Endodermal cell (in vitro differentiated cells): ENCODE results near the gene NPAS3. TPM values are rescaled to one million over a fixed set of nuclear protein-coding genes. Genes with fewer than 3 reads are reported as not detected.

Source experiments
- DNase-seq: peaks from one replicate; pipeline ENCODE4 v3.0.0-alpha.2; 2017
- H3K27ac ChIP-seq: 2 replicates; pipeline ENCODE4 v1.5.1; 2013; ENCODE audit warnings: mild to moderate bottlenecking, low read depth, low read length, moderate library complexity
- H3K27me3 ChIP-seq: 2 replicates; pipeline ENCODE4 v1.6.1; 2013; ENCODE audit warnings: mild to moderate bottlenecking, low read length, moderate library complexity; ENCODE audit not compliant: insufficient read depth, control insufficient read depth, poor library complexity, severe bottlenecking
- H3K36me3 ChIP-seq: 2 replicates; pipeline ENCODE4 v1.7.0; 2013; ENCODE audit warnings: mild to moderate bottlenecking, low read length, moderate library complexity; ENCODE audit not compliant: control insufficient read depth, insufficient read depth
- H3K4me1 ChIP-seq: one replicate; pipeline ENCODE4 v1.7.0; 2013; ENCODE audit warnings: low read length; ENCODE audit not compliant: control insufficient read depth, insufficient read depth
- H3K4me3 ChIP-seq: 2 replicates; pipeline ENCODE4 v1.5.1; 2013; ENCODE audit warnings: mild to moderate bottlenecking, low read length, moderate library complexity
- H3K9ac ChIP-seq: 2 replicates; pipeline ENCODE4 v1.6.1; 2013; ENCODE audit warnings: mild to moderate bottlenecking, low read length, moderate library complexity; ENCODE audit not compliant: poor library complexity, severe bottlenecking; ENCODE audit errors: extremely low read depth
- H3K9me3 ChIP-seq: 2 replicates; pipeline ENCODE4 v1.6.1; 2013; ENCODE audit warnings: mild to moderate bottlenecking, low read length, moderate library complexity; ENCODE audit not compliant: control insufficient read depth
- H3K27ac Mint-ChIP-seq: 2 replicates; pipeline ENCODE4 v1.8.0; 2020; ENCODE audit warnings: mixed read lengths
- H3K27me3 Mint-ChIP-seq: 2 replicates; pipeline ENCODE4 v1.8.0; 2021; ENCODE audit warnings: mild to moderate bottlenecking, mixed read lengths; ENCODE audit not compliant: insufficient read depth
- H3K36me3 Mint-ChIP-seq: 2 replicates; pipeline ENCODE4 v1.8.0; 2020; ENCODE audit warnings: low read depth, mixed read lengths
- H3K4me1 Mint-ChIP-seq: 2 replicates; pipeline ENCODE4 v1.8.0; 2020; ENCODE audit warnings: mixed read lengths
- H3K4me3 Mint-ChIP-seq: 2 replicates; pipeline ENCODE4 v1.8.0; 2020; ENCODE audit warnings: mild to moderate bottlenecking, moderate library complexity, mixed read lengths
- H3K9me3 Mint-ChIP-seq: 2 replicates; pipeline ENCODE4 v1.8.0; 2020; ENCODE audit warnings: mild to moderate bottlenecking, mixed read lengths
- WGBS, 2 experiments: methylation state at CpG; one replicate each; pipeline versions ENCODE4 v1.1.5 to v1.1.7; 2013; ENCODE audit warnings: missing lambda C conversion rate in 2 of 2, mixed read lengths in 1 of 2; ENCODE audit not compliant: insufficient coverage in 1 of 2, insufficient read length in 1 of 2; 5-methylcytosine and 5-hydroxymethylcytosine counted together
- total RNA-seq, 2 donors: library from RNA; stranded (reverse); fragmentation: NEBNext Ultra II Directional in 1 of 2; extraction: Animal tissue kit (Norgen Biotek cat#: 25700) in 1 of 2; gene quantifications; 2 replicates in 1 of 2; 3 replicates in 1 of 2; pipeline ENCODE4 v1.2.1, GENCODE V29; 2021
- TF ChIP-seq, protein P1 (sequence below): fragments of 200-600 bp; sonication (generic); conservative IDR thresholded peaks from 2 replicates; pipeline ENCODE4 v1.5.0; 2021; ENCODE audit warnings: antibody characterized with exemption, mild to moderate bottlenecking

NPAS3 gene
- total RNA-seq, 2 donors from 2014 or later = 1.4 to 1.6 TPM

DNA sequence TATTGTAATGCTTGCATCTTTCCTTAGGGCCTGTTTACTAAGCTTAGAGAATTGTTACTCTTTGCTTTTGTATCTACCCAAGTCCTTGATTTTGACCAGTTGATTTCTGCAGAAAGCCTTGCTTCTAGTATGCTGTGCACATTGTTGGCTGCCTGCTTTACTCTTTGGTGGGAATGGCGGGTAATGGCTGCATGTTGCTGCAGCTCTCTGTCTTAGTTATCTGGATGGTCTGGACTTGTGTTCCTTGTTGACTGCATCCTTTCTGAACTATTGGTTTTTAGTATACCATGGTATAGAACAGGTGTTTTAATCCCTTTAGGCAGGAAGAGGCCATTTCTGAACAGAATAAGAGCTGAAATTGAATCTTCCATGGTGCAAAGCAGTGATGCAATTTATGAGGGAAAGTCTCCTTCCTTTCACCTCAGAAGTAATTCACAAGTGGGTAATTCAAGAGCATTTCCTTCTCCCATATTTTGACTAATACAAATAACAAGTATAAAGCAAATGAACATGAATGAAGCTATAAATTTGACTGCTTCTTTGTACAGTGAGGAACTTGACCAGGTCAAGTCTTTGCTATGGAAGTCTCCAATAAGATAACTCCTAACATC, 466.4 kb downstream of the NPAS3 start:
- H3K4me1 Mint-ChIP-seq = no peaks in the 10 kb centered on the region
- TF ChIP-seq, protein P1, sequence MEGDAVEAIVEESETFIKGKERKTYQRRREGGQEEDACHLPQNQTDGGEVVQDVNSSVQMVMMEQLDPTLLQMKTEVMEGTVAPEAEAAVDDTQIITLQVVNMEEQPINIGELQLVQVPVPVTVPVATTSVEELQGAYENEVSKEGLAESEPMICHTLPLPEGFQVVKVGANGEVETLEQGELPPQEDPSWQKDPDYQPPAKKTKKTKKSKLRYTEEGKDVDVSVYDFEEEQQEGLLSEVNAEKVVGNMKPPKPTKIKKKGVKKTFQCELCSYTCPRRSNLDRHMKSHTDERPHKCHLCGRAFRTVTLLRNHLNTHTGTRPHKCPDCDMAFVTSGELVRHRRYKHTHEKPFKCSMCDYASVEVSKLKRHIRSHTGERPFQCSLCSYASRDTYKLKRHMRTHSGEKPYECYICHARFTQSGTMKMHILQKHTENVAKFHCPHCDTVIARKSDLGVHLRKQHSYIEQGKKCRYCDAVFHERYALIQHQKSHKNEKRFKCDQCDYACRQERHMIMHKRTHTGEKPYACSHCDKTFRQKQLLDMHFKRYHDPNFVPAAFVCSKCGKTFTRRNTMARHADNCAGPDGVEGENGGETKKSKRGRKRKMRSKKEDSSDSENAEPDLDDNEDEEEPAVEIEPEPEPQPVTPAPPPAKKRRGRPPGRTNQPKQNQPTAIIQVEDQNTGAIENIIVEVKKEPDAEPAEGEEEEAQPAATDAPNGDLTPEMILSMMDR = no peak

DNA sequence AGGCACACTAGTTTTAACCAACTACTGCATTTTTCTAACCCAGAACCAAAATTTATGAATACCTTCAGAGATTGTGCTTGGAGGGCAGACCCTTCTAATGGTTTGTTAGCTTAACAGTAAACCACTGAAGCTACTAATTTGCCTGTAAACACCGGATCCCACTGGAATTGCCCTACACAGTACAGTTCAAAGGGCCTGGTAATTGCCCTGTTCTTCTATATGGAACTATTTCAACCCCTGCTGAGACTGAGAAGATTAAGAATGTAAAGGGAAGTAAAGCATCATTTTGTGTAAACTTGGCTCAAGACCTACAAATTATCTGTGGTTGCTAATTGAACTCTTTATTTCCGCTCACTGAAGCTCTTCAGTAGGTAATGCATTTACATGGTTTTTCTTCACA, 468.1 kb downstream of the NPAS3 start:
- no peak overlapping the region for H3K27ac ChIP-seq
- H3K27me3 ChIP-seq = no peaks in the 10 kb centered on the region
- 92 to 100% methylated on average over 1 to 2 of the region's 2 CpGs for WGBS, 2 experiments
- no peak overlapping the region for H3K27ac Mint-ChIP-seq
- peaks cover 40% of the 10 kb centered on the region for H3K9me3 ChIP-seq
- H3K9me3 Mint-ChIP-seq = peaks cover 39% of the 10 kb centered on the region
- TF ChIP-seq, protein P1 = no peak
- H3K4me1 ChIP-seq = no peaks in the 10 kb centered on the region
- H3K36me3 Mint-ChIP-seq = peaks cover 6% of the 10 kb centered on the region
- DNase-seq = no peak
- H3K4me3 ChIP-seq = no peak overlapping the region
- no peaks in the 10 kb centered on the region for H3K4me1 Mint-ChIP-seq
- H3K27me3 Mint-ChIP-seq = no peaks in the 10 kb centered on the region
- no peak overlapping the region for H3K9ac ChIP-seq
- no peak overlapping the region for H3K4me3 Mint-ChIP-seq
- no peaks in the 10 kb centered on the region for H3K36me3 ChIP-seq

More for the DNA sequence above, 466.4 kb downstream of the NPAS3 start:
- H3K27ac Mint-ChIP-seq = no peak overlapping the region
- Histone ChIP-seq H3K4me3 (no peak overlapping the region), H3K27ac (no peak overlapping the region), H3K9ac (no peak overlapping the region), H3K4me1 (no peaks in the 10 kb centered on the region), H3K27me3 (no peaks in the 10 kb centered on the region), H3K9me3 (peaks cover 40% of the 10 kb centered on the region), H3K36me3 (no peaks in the 10 kb centered on the region)
- WGBS, 2 experiments = 88 to 100% methylated on average over 1 of the region's 1 CpG
- peaks cover 6% of the 10 kb centered on the region for H3K36me3 Mint-ChIP-seq
- no peaks in the 10 kb centered on the region for H3K27me3 Mint-ChIP-seq
- peak; percentile 54 for DNase-seq
- H3K4me3 Mint-ChIP-seq = no peak overlapping the region
- peaks cover 41% of the 10 kb centered on the region for H3K9me3 Mint-ChIP-seq

DNA sequence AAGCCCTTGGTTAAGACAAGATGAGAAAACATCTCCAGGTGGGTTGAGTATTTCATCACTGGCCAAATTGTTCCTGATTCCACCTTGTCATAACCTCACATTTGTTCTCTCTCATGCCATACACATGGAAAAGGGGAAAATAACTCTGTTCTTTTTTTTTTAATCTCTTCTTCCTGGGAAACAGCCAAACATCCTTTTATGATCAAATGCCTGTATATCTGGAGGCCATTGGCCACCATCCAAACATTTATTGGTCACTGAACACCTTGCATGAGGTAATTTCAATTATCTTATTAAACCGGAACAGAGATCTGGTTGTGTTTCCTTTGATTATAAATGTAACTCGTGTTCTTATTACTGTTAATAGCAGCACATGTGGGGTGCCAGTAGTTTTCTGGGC, 469.6 kb downstream of the NPAS3 start:
- no peaks in the 10 kb centered on the region for H3K27me3 ChIP-seq
- H3K4me3 Mint-ChIP-seq = no peak overlapping the region
- no peaks in the 10 kb centered on the region for H3K4me1 Mint-ChIP-seq
- H3K27me3 Mint-ChIP-seq = no peaks in the 10 kb centered on the region
- WGBS, 2 experiments = 93% methylated on average over 2 of the region's 2 CpGs; no CpG with 5 or more reads in 1 of the 2 experiments
- H3K9me3 ChIP-seq = peaks cover 40% of the 10 kb centered on the region
- H3K4me1 ChIP-seq = no peaks in the 10 kb centered on the region
- H3K36me3 ChIP-seq = no peaks in the 10 kb centered on the region
- H3K9me3 Mint-ChIP-seq = peaks cover 37% of the 10 kb centered on the region
- H3K27ac ChIP-seq = no peak overlapping the region
- no peak overlapping the region for H3K9ac ChIP-seq
- no peak overlapping the region for H3K4me3 ChIP-seq
- no peak for DNase-seq
- peaks cover 6% of the 10 kb centered on the region for H3K36me3 Mint-ChIP-seq
- TF ChIP-seq, protein P1 = no peak
- no peak overlapping the region for H3K27ac Mint-ChIP-seq
